OCI-LY7 (cell line): ENCODE measurements around the gene THAP4.

Experiments
- CTCF ChIP-seq: fragments of 200-600 bp; sonication (generic); conservative IDR thresholded peaks from 2 replicates; pipeline ENCODE4 v1.5.1; 2014; ENCODE audit warnings: mild to moderate bottlenecking, antibody characterized with exemption, low read length, moderate library complexity, mixed read lengths
- EZH2phosphoT487 ChIP-seq: fragments of 200-600 bp; sonication (generic); IDR thresholded peaks from 2 replicates; pipeline ENCODE4 v1.6.1; 2018; ENCODE audit warnings: low read depth, borderline replicate concordance, mild to moderate bottlenecking, mixed run types, antibody characterized with exemption, low read length, moderate library complexity, mixed read lengths

- no peak for TF ChIP-seq CTCF
- no peak for TF ChIP-seq EZH2phosphoT487
Observed at GRCh38 chr2:241676665-241677064, 39.7 kb upstream of the THAP4 start.
